Keratinocyte (primary cell): ENCODE data around the gene CCR9. TPM values are rescaled to one million over a fixed set of nuclear protein-coding genes. Genes with fewer than 3 reads are reported as not detected.

Experiments
- DNase-seq: peaks from one replicate; pipeline ENCODE4 v3.0.0-alpha.2; 2011; ENCODE audit warnings: low read depth, missing footprints, low spot score
- FAIRE-seq: peaks from 2 replicates; lab custom pipeline; 2011; peaks lifted over from hg19 to GRCh38; lab: Jason Lieb, UNC
- H2AFZ ChIP-seq: 2 replicates; pipeline ENCODE4 v1.6.0; 2012; ENCODE audit warnings: low read length, control low read depth, inconsistent platforms; ENCODE audit not compliant: control insufficient read depth
- H3K27ac ChIP-seq: 2 replicates; pipeline ENCODE4 v1.5.1; 2011; ENCODE audit warnings: low read length; ENCODE audit not compliant: control insufficient read depth, insufficient read depth
- H3K27me3 ChIP-seq: 3 replicates; pipeline ENCODE4 v1.6.0; 2011; ENCODE audit warnings: low read length; ENCODE audit not compliant: control insufficient read depth, insufficient read depth; ENCODE audit errors: extremely low read depth
- H3K36me3 ChIP-seq, 2 experiments: 2 replicates in 1 of 2; 3 replicates in 1 of 2; pipeline ENCODE4 v1.5.1; 2011; ENCODE audit warnings: low read length in 2 of 2, mild to moderate bottlenecking in 1 of 2; ENCODE audit not compliant: control insufficient read depth in 2 of 2, insufficient read depth in 2 of 2; ENCODE audit errors: extremely low read depth in 1 of 2
- H3K4me1 ChIP-seq: 3 replicates; pipeline ENCODE4 v1.5.1; 2011; ENCODE audit warnings: low read length; ENCODE audit not compliant: control insufficient read depth, insufficient read depth; ENCODE audit errors: extremely low read depth
- H3K4me2 ChIP-seq: 3 replicates; pipeline ENCODE4 v1.6.0; 2011; ENCODE audit warnings: low read depth, low read length; ENCODE audit not compliant: control insufficient read depth, insufficient read depth; ENCODE audit errors: extremely low read depth
- H3K4me3 ChIP-seq, 3 experiments: fragments of 200-600 bp in 1 of 3; sonication (generic) in 1 of 3; 2 replicates in 2 of 3; 3 replicates in 1 of 3; pipeline ENCODE4 v1.5.1; 2011 to 2016; ENCODE audit warnings: low read length in 3 of 3, mild to moderate bottlenecking in 3 of 3, control low read depth in 2 of 3, inconsistent platforms in 1 of 3, low read depth in 1 of 3, mixed read lengths in 1 of 3, mixed run types in 1 of 3, moderate library complexity in 1 of 3; ENCODE audit not compliant: control insufficient read depth in 2 of 3, insufficient read depth in 2 of 3; ENCODE audit errors: extremely low read depth in 1 of 3
- H3K79me2 ChIP-seq: 2 replicates; pipeline ENCODE4 v1.6.0; 2012; ENCODE audit warnings: low read length; ENCODE audit not compliant: control insufficient read depth, insufficient read depth
- H3K9ac ChIP-seq: 3 replicates; pipeline ENCODE4 v1.6.0; 2011; ENCODE audit warnings: low read length; ENCODE audit not compliant: control insufficient read depth, insufficient read depth; ENCODE audit errors: extremely low read depth
- H3K9me1 ChIP-seq: 3 replicates; pipeline ENCODE4 v1.6.0; 2011; ENCODE audit warnings: low read length; ENCODE audit not compliant: control insufficient read depth, insufficient read depth; ENCODE audit errors: extremely low read depth
- H3K9me3 ChIP-seq: 2 replicates; pipeline ENCODE4 v1.5.1; 2012; ENCODE audit warnings: low read depth, low read length; ENCODE audit not compliant: control insufficient read depth
- H4K20me1 ChIP-seq: 3 replicates; pipeline ENCODE4 v1.6.0; 2011; ENCODE audit warnings: low read length; ENCODE audit not compliant: control insufficient read depth, insufficient read depth; ENCODE audit errors: extremely low read depth
- EZH2 ChIP-seq: IDR thresholded peaks from one replicate; pipeline ENCODE4 v1.6.1; 2012; ENCODE audit warnings: inconsistent platforms, mild to moderate bottlenecking, low read length, moderate library complexity
- dilution Hi-C: fragments of 300-500 bp; cut with MboI; formaldehyde crosslinking; loops from one replicate; pipeline ENCODE4 v1.7.0; 2020; ENCODE audit warnings: low sequenced_read_pairs; ENCODE audit not compliant: extremely low pct_ligation_motif_present
- polyA plus RNA-seq, 5 experiments: library from polyadenylated mRNA; depleted of rRNA in 3 of 5; stranded (reverse) in 3 of 5; stranded (forward) in 1 of 5; unstranded in 1 of 5; fragments of >200 nt; gene quantifications; 1 replicate in 1 of 5; 2 replicates in 3 of 5; 3 replicates in 1 of 5; pipeline versions ENCODE4 v1.2.1 to v1.2.3, GENCODE V29; 2011 to 2012; ENCODE audit warnings: missing spikeins in 2 of 5, low read depth in 1 of 5, low replicate concordance in 1 of 5
- TF ChIP-seq, protein P1 (sequence below), 3 experiments: IDR thresholded peaks in 1 of 3; conservative IDR thresholded peaks in 1 of 3; optimal IDR thresholded peaks in 1 of 3; 2 replicates in 2 of 3; 3 replicates in 1 of 3; pipeline versions ENCODE3 to v1.5.1; 2011; ENCODE audit warnings: low read length in 3 of 3, mild to moderate bottlenecking in 3 of 3, moderate library complexity in 2 of 3, control low read depth in 1 of 3, inconsistent platforms in 1 of 3; ENCODE audit not compliant: insufficient read depth in 2 of 3; ENCODE audit errors: extremely low read depth in 1 of 3

The CCR9 gene
- polyA plus RNA-seq, 1 donor (not counting 4 experiments of a cell fraction or from before 2014, with no cell fraction given), result not detected

GRCh38 chr3:45842851-45843625 lies 43.3 kb upstream of the CCR9 start:
- H3K79me2 ChIP-seq, result no peaks in the 10 kb centered on the region
- no peak overlapping the region for H3K9ac ChIP-seq
- no peaks in the 10 kb centered on the region for H3K9me3 ChIP-seq
- no peaks in the 10 kb centered on the region for H3K36me3 ChIP-seq
- TF ChIP-seq EZH2, result no peak
- TF ChIP-seq, protein P1, sequence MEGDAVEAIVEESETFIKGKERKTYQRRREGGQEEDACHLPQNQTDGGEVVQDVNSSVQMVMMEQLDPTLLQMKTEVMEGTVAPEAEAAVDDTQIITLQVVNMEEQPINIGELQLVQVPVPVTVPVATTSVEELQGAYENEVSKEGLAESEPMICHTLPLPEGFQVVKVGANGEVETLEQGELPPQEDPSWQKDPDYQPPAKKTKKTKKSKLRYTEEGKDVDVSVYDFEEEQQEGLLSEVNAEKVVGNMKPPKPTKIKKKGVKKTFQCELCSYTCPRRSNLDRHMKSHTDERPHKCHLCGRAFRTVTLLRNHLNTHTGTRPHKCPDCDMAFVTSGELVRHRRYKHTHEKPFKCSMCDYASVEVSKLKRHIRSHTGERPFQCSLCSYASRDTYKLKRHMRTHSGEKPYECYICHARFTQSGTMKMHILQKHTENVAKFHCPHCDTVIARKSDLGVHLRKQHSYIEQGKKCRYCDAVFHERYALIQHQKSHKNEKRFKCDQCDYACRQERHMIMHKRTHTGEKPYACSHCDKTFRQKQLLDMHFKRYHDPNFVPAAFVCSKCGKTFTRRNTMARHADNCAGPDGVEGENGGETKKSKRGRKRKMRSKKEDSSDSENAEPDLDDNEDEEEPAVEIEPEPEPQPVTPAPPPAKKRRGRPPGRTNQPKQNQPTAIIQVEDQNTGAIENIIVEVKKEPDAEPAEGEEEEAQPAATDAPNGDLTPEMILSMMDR (optimal IDR thresholded peaks at IDR 0.05 in 1 of 3, IDR thresholded peaks at IDR 0.05 in 1 of 3, conservative IDR thresholded peaks at IDR 0.05 in 1 of 3; ENCODE audit: extremely low read depth in 1 of 3, insufficient read depth in 2 of 3, low read length in 3 of 3), result no peak
- H4K20me1 ChIP-seq, result no peaks in the 10 kb centered on the region
- FAIRE-seq (no peak), DNase-seq (no peak)
- H3K4me2 ChIP-seq, result no peak overlapping the region
- no peak overlapping the region for H3K27ac ChIP-seq
- no peaks in the 10 kb centered on the region for H3K9me1 ChIP-seq
- peaks cover 7% of the 10 kb centered on the region for H3K4me1 ChIP-seq
- dilution Hi-C loops, result no loop called here
- H3K4me3 ChIP-seq, result no peak overlapping the region
- no peak overlapping the region for H2AFZ ChIP-seq
- peaks cover 7% of the 10 kb centered on the region for H3K27me3 ChIP-seq

GRCh38 chr3:45844616-45845015 lies 41.7 kb upstream of the CCR9 start:
- H3K79me2 ChIP-seq, result no peaks in the 10 kb centered on the region
- no peak overlapping the region for H3K4me2 ChIP-seq
- dilution Hi-C loops, result no loop called here
- peaks cover 7% of the 10 kb centered on the region for H3K4me1 ChIP-seq
- H3K27ac ChIP-seq, result no peak overlapping the region
- H3K36me3 ChIP-seq, result no peaks in the 10 kb centered on the region
- no peaks in the 10 kb centered on the region for H3K9me3 ChIP-seq
- no peaks in the 10 kb centered on the region for H4K20me1 ChIP-seq
- H3K9me1 ChIP-seq, result no peaks in the 10 kb centered on the region
- DNase-seq (no peak), FAIRE-seq (no peak)
- TF ChIP-seq, protein P1 (optimal IDR thresholded peaks at IDR 0.05 in 1 of 3, IDR thresholded peaks at IDR 0.05 in 1 of 3, conservative IDR thresholded peaks at IDR 0.05 in 1 of 3; ENCODE audit: extremely low read depth in 1 of 3, insufficient read depth in 2 of 3, low read length in 3 of 3), result no peak
- no peak for TF ChIP-seq EZH2
- H3K9ac ChIP-seq, result no peak overlapping the region
- H3K27me3 ChIP-seq, result peaks cover 7% of the 10 kb centered on the region
- no peak overlapping the region for H2AFZ ChIP-seq
- H3K4me3 ChIP-seq, result no peak overlapping the region
